ENCODE measurements around the gene CHD9NB. TPM values are rescaled to one million over a fixed set of nuclear protein-coding genes. Genes with fewer than 3 reads are reported as not detected.

Gene CHD9NB
- total and polyA plus RNA-seq, 9 of the 15 experiments (the other 6 are each of a cell fraction or from before 2014, with no cell fraction given), result 0.06 to 0.10 (median 0.07) TPM; not detected in 6

GRCh38 chr16:53083119-53083518 lies 30.4 kb upstream of the CHD9NB start (continued):
- TF ChIP-seq HDAC8 (tag; IDR thresholded peaks at IDR 0.05) (no peak), JUN (IDR thresholded peaks at IDR 0.05; ENCODE audit: borderline replicate concordance, low read depth, low read length) (no peak), JUN (CRISPR knock-in tag; IDR thresholded peaks at IDR 0.05; ENCODE audit: borderline replicate concordance) (no peak), COPS2 (conservative IDR thresholded peaks at IDR 0.05) (no peak), POLR2AphosphoS2 (IDR thresholded peaks at IDR 0.05; ENCODE audit: low read length) (no peak), PURB (CRISPR knock-in tag; IDR thresholded peaks at IDR 0.05; ENCODE audit: low read depth) (no peak), ZNF551 (CRISPR knock-in tag; IDR thresholded peaks at IDR 0.05) (no peak), ZNF253 (CRISPR knock-in tag; conservative IDR thresholded peaks at IDR 0.05) (no peak), MAFG (tag; conservative IDR thresholded peaks at IDR 0.05) (no peak), CREM (IDR thresholded peaks at IDR 0.05; ENCODE audit: low read depth) (no peak), ZNF354B (CRISPR knock-in tag; IDR thresholded peaks at IDR 0.05) (no peak), HNRNPH1 (optimal IDR thresholded peaks at IDR 0.05; ENCODE audit: low read depth, low read length) (no peak), NR4A1 (CRISPR knock-in tag; IDR thresholded peaks at IDR 0.05) (no peak), NR4A1 (tag; IDR thresholded peaks at IDR 0.05) (no peak), FOXP4 (CRISPR knock-in tag; IDR thresholded peaks at IDR 0.05; ENCODE audit: borderline replicate concordance) (no peak), HCFC1 (IDR thresholded peaks at IDR 0.05; ENCODE audit: low read depth, low read length) (no peak), CEBPB (tag; IDR thresholded peaks at IDR 0.05) (peak; percentile 43; the same call in 1 of the 2 replicates), GABPB1 (CRISPR knock-in tag; IDR thresholded peaks at IDR 0.05) (no peak), BCL6 (CRISPR knock-in tag; IDR thresholded peaks at IDR 0.05) (no peak), RCOR1 (IDR thresholded peaks at IDR 0.05; ENCODE audit: borderline replicate concordance in 1 of 2, low read depth in 2 of 2, low read length in 2 of 2) (0 out of 4 replicates have a peak, but pooled peaks of 1 of the 2 experiments have one; percentile 32), DIDO1 (tag; IDR thresholded peaks at IDR 0.05; ENCODE audit: low read depth) (no peak), RBM25 (IDR thresholded peaks at IDR 0.05; ENCODE audit: low read depth, low read length, severe bottlenecking) (no peak), ZNF717 (CRISPR knock-in tag; IDR thresholded peaks at IDR 0.05) (no peak), ZBTB49 (CRISPR knock-in tag; IDR thresholded peaks at IDR 0.05; ENCODE audit: borderline replicate concordance) (no peak), BRF2 (IDR thresholded peaks at IDR 0.05; ENCODE audit: borderline replicate concordance, insufficient read depth, insufficient read length) (no peak)

Measured in K562 (cell line).